Heart left ventricle (tissue), 13 donors: ENCODE results near the gene WFS1.

Experiments used
- POLR2A ChIP-seq, 2 donors: fragments of 450-650 bp; IDR thresholded peaks; one replicate each; pipeline ENCODE4 v1.6.1; 2017; ENCODE audit warnings: antibody characterized with exemption in 2 of 2, mild to moderate bottlenecking in 2 of 2, moderate library complexity in 2 of 2
- TF ChIP-seq, protein P1 (sequence below), 12 donors: fragments of 200-600 bp; sonication (generic) in 4 of 12; IDR thresholded peaks; one replicate each; pipeline versions ENCODE4 v1.5.0 to v1.8.0; 2018 to 2022; ENCODE audit warnings: antibody characterized with exemption in 12 of 12, mild to moderate bottlenecking in 5 of 12
- donor health status: ischemic (EF 13 %, LVEDD 7.1; RV severe dilation, severe dysfunction).
- donor health status: DM: no; HTN: yes; CAD: no.
- donor health status: DM: no; HTN: no; CAD: no.
- donor health status: ischemic (EF 25% LVEDD 6.9; RV normal size, moderate dysfunction).
- donor health status: ischemic (EF 25% LVEDD 5.7; RV mildly dilated, moderate dysfunction).
- donor health status: ischemic (EF 35%, LVEDD 5.7; RV mildly dilated, moderate dysfunction).
- donor health status: nonischemic (EF 11% LVEDD 7.7; RV severe dilation, severe dysfunction).
- donor health status: DM: yes; HTN: yes; CAD: no.
- donor health status: PGD.
- donor health status: ischemic (EF 29% LVEDD 5.4; RV normal size, mild dysfunction).
- donor health status: nonischemic (EF 23%, LVEDD 6.1; RV moderate dilation, normal function).

DNA sequence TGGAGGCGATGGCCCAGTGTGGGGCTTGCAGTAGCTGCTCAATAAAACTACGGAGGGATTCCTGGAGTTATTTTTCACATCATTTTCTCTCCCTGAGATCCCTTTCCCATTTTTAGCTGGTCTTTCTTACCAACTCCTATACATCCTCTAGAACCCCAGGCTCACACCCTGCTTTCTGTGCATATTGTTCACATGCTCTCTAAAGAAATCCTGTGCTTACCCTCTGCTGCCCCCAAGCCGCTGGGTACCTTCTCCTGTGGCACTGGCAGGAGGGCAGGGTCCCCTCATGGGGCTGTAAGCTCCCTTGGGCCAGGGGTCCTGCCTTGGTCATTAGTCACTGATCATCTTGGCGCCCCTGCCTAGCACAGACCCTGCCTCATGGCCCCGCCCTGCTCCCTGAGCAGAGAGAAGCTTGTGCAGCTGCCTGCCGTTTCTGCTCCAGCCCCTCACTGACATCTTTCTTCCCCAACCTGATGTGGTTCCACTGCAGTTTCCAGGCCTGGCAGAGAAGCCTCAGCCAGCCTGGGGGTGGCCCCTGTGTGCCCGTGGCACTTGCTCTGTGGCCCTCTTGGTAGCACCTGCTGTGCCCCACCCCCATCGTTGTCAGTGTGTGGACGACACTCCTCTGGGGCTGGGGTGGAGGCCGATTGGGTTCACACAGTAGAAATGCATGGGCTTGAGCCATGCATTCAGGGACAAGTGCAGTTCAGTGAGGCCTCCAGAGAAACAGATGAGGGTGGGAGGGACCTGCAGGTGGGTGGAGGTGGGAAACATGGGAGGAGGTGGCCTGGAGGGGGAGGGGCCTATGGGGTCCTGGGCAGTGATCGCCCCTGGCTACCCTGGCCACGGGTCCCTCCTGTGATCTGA is 69.5 kb downstream of the WFS1 start:
- TF ChIP-seq, protein P1, sequence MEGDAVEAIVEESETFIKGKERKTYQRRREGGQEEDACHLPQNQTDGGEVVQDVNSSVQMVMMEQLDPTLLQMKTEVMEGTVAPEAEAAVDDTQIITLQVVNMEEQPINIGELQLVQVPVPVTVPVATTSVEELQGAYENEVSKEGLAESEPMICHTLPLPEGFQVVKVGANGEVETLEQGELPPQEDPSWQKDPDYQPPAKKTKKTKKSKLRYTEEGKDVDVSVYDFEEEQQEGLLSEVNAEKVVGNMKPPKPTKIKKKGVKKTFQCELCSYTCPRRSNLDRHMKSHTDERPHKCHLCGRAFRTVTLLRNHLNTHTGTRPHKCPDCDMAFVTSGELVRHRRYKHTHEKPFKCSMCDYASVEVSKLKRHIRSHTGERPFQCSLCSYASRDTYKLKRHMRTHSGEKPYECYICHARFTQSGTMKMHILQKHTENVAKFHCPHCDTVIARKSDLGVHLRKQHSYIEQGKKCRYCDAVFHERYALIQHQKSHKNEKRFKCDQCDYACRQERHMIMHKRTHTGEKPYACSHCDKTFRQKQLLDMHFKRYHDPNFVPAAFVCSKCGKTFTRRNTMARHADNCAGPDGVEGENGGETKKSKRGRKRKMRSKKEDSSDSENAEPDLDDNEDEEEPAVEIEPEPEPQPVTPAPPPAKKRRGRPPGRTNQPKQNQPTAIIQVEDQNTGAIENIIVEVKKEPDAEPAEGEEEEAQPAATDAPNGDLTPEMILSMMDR (IDR thresholded peaks at IDR 0.05), result no peak
- TF ChIP-seq POLR2A (IDR thresholded peaks at IDR 0.05), result no peak
